ENCODE measurements around the gene HLA-DOB. TPM values are rescaled to one million over a fixed set of nuclear protein-coding genes. Genes with fewer than 3 reads are reported as not detected.
A peak's percentile ranks its signal among the peaks of the same experiment; 100 is the strongest.

Gene HLA-DOB
- total RNA-seq, 2 experiments from 2014 or later: 2.7 to 3.9 TPM

- Mint-ChIP-seq H3K27ac (peak overlapping the region; percentile 95), H3K36me3 (peaks cover 83% of the 10 kb centered on the region), H3K27me3 (no peaks in the 10 kb centered on the region), H3K4me3 (peak overlapping the region; percentile 99), H3K9me3 (ENCODE audit: low read depth) (no peaks in the 10 kb centered on the region), H3K4me1 (peaks cover 62% of the 10 kb centered on the region)
- ATAC-seq (no peak), DNase-seq (peak; percentile 58)
- CTCF ChIA-PET: interaction anchor here (1.1 to 8.0 kb wide), 8 partner anchors 7 to 116 kb away, joined by 3 to 318 read pairs (median 30); partner anchors contain the start of genes BRD2, PSMB8 and TAP2
Measured at GRCh38 chr6:32852018-32852843, 35.4 kb upstream of the HLA-DOB start.

- H3K4me1 Mint-ChIP-seq: peaks cover 60% of the 10 kb centered on the region
- H3K27me3 Mint-ChIP-seq: no peaks in the 10 kb centered on the region
- peak overlapping the region; percentile 95 for H3K27ac Mint-ChIP-seq
- peak overlapping the region; percentile 99 for H3K4me3 Mint-ChIP-seq
- no peaks in the 10 kb centered on the region for H3K9me3 Mint-ChIP-seq (ENCODE audit: low read depth)
- CTCF ChIA-PET: interaction anchor here (1.1 to 3.4 kb wide), 4 partner anchors 9 to 17 kb away, joined by 3 to 43 read pairs (median 14); partner anchors contain the start of gene TAP2
- peaks cover 83% of the 10 kb centered on the region for H3K36me3 Mint-ChIP-seq
- DNase-seq (no peak), ATAC-seq (no peak)
Measured at GRCh38 chr6:32851025-32851424, 34.2 kb upstream of the HLA-DOB start.

- peak overlapping the region; percentile 61 for H3K27ac Mint-ChIP-seq
- H3K4me1 Mint-ChIP-seq: peaks cover 57% of the 10 kb centered on the region
- ATAC-seq (no peak), DNase-seq (no peak)
- CTCF ChIA-PET: interaction anchor here (1.5 to 3.4 kb wide), 3 partner anchors 7 to 10 kb away, joined by 3 to 43 read pairs (median 17); partner anchors contain the start of gene TAP2
- H3K4me3 Mint-ChIP-seq: peak overlapping the region; percentile 26
- no peaks in the 10 kb centered on the region for H3K9me3 Mint-ChIP-seq (ENCODE audit: low read depth)
- peaks cover 81% of the 10 kb centered on the region for H3K36me3 Mint-ChIP-seq
- H3K27me3 Mint-ChIP-seq: no peaks in the 10 kb centered on the region
Measured at GRCh38 chr6:32849126-32849525, 32.3 kb upstream of the HLA-DOB start.

- CTCF ChIA-PET: interaction anchor here (11.5 kb wide), 1 partner anchor 22 kb away, joined by 289 read pairs; no protein-coding TSS in a partner anchor
- Mint-ChIP-seq H3K4me1 (peaks cover 57% of the 10 kb centered on the region), H3K4me3 (peak overlapping the region; percentile 26), H3K27ac (peak overlapping the region; percentile 61), H3K27me3 (no peaks in the 10 kb centered on the region), H3K9me3 (ENCODE audit: low read depth) (no peaks in the 10 kb centered on the region), H3K36me3 (peaks cover 89% of the 10 kb centered on the region)
- DNase-seq (no peak), ATAC-seq (no peak)
Measured at GRCh38 chr6:32847795-32848194, 31.0 kb upstream of the HLA-DOB start.

DNA sequence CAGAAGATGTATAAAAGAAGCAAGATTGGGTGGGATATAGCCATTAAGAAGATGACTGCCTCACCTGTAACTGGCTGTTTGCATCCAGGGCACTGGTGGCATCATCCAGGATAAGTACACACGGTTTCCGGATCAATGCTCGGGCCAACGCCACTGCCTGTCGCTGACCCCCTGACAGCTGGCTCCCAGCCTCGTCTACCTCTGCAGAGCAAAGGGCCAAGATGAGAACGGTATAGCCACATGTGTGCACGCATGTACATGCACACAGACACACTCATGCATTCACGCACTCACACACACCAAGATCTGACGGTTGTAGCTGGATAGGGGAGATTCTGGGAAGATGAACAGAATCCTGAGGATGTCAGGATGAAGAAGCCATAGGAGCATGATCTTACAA is 30.2 kb upstream of the HLA-DOB start:
- no peaks in the 10 kb centered on the region for H3K27me3 Mint-ChIP-seq
- H3K36me3 Mint-ChIP-seq: peaks cover 89% of the 10 kb centered on the region
- CTCF ChIA-PET: interaction anchor here (4.0 to 11.5 kb wide), 2 partner anchors 9 to 23 kb away, joined by 85 to 289 read pairs; partner anchors contain the start of genes PSMB9 and TAP1
- no peaks in the 10 kb centered on the region for H3K9me3 Mint-ChIP-seq (ENCODE audit: low read depth)
- ATAC-seq: no peak
- peak overlapping the region; percentile 61 for H3K27ac Mint-ChIP-seq
- peaks cover 58% of the 10 kb centered on the region for H3K4me1 Mint-ChIP-seq
- DNase-seq: no peak
- peak overlapping the region; percentile 26 for H3K4me3 Mint-ChIP-seq

DNA sequence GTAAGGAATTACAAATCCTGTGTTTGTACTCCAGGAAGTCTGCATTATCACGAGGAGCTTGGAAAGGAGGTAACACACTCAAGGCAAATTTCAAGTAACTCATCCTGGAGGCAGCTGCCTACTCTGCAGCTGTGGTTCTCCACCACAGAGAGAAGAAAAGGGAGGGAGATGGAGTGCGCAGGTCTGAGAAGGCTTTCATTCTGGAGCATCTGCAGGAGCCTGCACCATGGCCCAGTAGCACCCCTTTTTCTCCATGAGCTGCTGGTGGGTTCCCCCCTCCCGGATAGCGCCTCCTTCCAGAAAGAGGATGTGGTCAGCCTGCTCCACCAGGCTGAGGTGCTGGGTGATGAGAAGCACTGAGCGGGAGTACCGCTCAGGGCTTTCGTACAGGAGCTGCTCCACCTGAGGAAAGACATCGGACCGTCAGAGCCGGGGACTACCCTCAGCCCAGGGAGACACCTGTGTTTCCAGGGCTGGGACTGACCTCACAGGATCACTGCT is 28.6 kb upstream of the HLA-DOB start:
- Mint-ChIP-seq H3K36me3 (peaks cover 87% of the 10 kb centered on the region), H3K27ac (peak overlapping the region; percentile 95), H3K27me3 (no peaks in the 10 kb centered on the region), H3K9me3 (ENCODE audit: low read depth) (no peaks in the 10 kb centered on the region), H3K4me1 (peaks cover 61% of the 10 kb centered on the region), H3K4me3 (peak overlapping the region; percentile 86)
- ATAC-seq (peak; percentile 6), DNase-seq (peak; percentile 82)
- CTCF ChIA-PET: interaction anchor here (0.9 to 11.5 kb wide), 9 partner anchors 10 to 444 kb away, joined by 3 to 289 read pairs (median 6); partner anchors contain the start of genes HSD17B8, PFDN6, PSMB9 and TAP1

- DNase-seq (no peak), ATAC-seq (no peak)
- Mint-ChIP-seq H3K4me3 (peak overlapping the region; percentile 86), H3K4me1 (peaks cover 61% of the 10 kb centered on the region), H3K27ac (peak overlapping the region; percentile 95), H3K36me3 (peaks cover 87% of the 10 kb centered on the region), H3K27me3 (no peaks in the 10 kb centered on the region), H3K9me3 (ENCODE audit: low read depth) (no peaks in the 10 kb centered on the region)
- CTCF ChIA-PET: interaction anchor here (0.9 to 11.5 kb wide), 8 partner anchors 11 to 444 kb away, joined by 3 to 289 read pairs (median 8); partner anchors contain the start of genes PFDN6, PSMB9, TAP1 and WDR46
Measured at GRCh38 chr6:32844839-32845383, 28.1 kb upstream of the HLA-DOB start.

GRCh38 chr6:32843979-32844838 is 27.4 kb upstream of the HLA-DOB start, which contains the start of gene PSMB8:
Gene PSMB8, minus strand, starts transcription at chr6:32844047. Its CDS starts 51 bp downstream, at chr6:32843996.
- DNase-seq (peak; percentile 100), ATAC-seq (peak; percentile 74)
- Mint-ChIP-seq H3K27me3 (no peaks in the 10 kb centered on the region), H3K36me3 (peaks cover 86% of the 10 kb centered on the region), H3K9me3 (ENCODE audit: low read depth) (no peaks in the 10 kb centered on the region), H3K4me3 (peak within 1 kb of the TSS; percentile 86), H3K4me1 (peaks cover 64% of the 10 kb centered on the region), H3K27ac (peak within 1 kb of the TSS; percentile 95)
- CTCF ChIA-PET: interaction anchor here (1.5 to 11.5 kb wide), 6 partner anchors 11 to 128 kb away, joined by 3 to 289 read pairs (median 10); partner anchors contain the start of genes PSMB9 and TAP1

- peaks cover 78% of the 10 kb centered on the region for H3K36me3 Mint-ChIP-seq
- H3K4me1 Mint-ChIP-seq: peaks cover 61% of the 10 kb centered on the region
- H3K27me3 Mint-ChIP-seq: no peaks in the 10 kb centered on the region
- H3K4me3 Mint-ChIP-seq: peak overlapping the region; percentile 86
- ATAC-seq: no peak
- H3K27ac Mint-ChIP-seq: peak overlapping the region; percentile 95
- CTCF ChIA-PET: interaction anchor here (1.5 to 11.5 kb wide), 5 partner anchors 7 to 141 kb away, joined by 5 to 318 read pairs (median 85); partner anchors contain the start of genes PSMB9 and TAP1
- no peak for DNase-seq
- H3K9me3 Mint-ChIP-seq (ENCODE audit: low read depth): no peaks in the 10 kb centered on the region
Measured at GRCh38 chr6:32843331-32843978, 26.7 kb upstream of the HLA-DOB start.

- Mint-ChIP-seq H3K4me1 (peaks cover 53% of the 10 kb centered on the region), H3K36me3 (peaks cover 70% of the 10 kb centered on the region), H3K27ac (peak overlapping the region; percentile 95), H3K27me3 (no peaks in the 10 kb centered on the region), H3K4me3 (peak overlapping the region; percentile 86), H3K9me3 (ENCODE audit: low read depth) (no peaks in the 10 kb centered on the region)
- DNase-seq: no peak
- no peak for ATAC-seq
- CTCF ChIA-PET: interaction anchor here (1.5 to 11.5 kb wide), 5 partner anchors 8 to 142 kb away, joined by 5 to 318 read pairs (median 62); partner anchors contain the start of genes BRD2, PSMB9 and TAP1
Measured at GRCh38 chr6:32842690-32843089, 25.9 kb upstream of the HLA-DOB start.

DNA sequence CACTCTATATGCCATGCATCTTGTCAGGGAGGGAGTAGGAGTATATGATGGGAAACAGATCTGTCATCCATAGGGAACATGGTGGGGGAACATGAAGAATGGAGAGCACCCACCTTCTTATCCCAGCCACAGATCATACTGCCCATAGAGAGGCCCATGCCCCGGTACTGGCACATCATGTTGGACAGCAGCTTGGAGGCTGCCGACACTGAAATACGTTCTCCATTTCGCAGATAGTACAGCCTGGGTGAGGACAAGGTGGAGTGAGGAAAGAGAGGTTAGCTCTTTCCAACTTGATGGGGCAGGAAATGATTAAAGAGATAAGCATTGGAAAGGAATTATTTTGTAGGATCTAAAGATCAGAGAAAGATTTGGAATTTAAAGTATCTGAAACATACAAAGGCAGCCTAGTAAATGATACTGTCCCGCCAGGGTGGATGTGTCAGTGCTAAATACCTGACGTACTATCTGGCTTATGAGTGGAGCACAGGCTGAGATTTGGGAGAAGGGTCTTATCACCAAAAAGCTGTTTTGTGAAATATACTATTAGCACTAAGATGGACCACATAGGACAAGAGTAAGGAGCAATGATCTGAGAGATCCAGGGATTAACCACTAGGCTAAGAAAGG is 25.3 kb upstream of the HLA-DOB start:
- CTCF ChIA-PET: interaction anchor here (1.5 to 11.5 kb wide), 5 partner anchors 8 to 142 kb away, joined by 5 to 318 read pairs (median 62); partner anchors contain the start of genes BRD2, PSMB9 and TAP1
- Mint-ChIP-seq H3K36me3 (peaks cover 70% of the 10 kb centered on the region), H3K27ac (peak overlapping the region; percentile 95), H3K27me3 (no peaks in the 10 kb centered on the region), H3K9me3 (ENCODE audit: low read depth) (no peaks in the 10 kb centered on the region), H3K4me3 (peak overlapping the region; percentile 86), H3K4me1 (peaks cover 52% of the 10 kb centered on the region)
- ATAC-seq: no peak
- no peak for DNase-seq
